Esophagus squamous epithelium (tissue), 4 donors: ENCODE data around the gene CCDC85C.

Source experiments
- CTCF ChIP-seq, 6 experiments: fragments of 450-650 bp in 4 of 6; fragments of 200-600 bp in 2 of 6; sonication (generic) in 2 of 6; IDR thresholded peaks; one replicate each; pipeline ENCODE4 v1.5.1; 2016 to 2019; ENCODE audit warnings: antibody characterized with exemption in 6 of 6, mild to moderate bottlenecking in 4 of 6, moderate library complexity in 4 of 6
- POLR2A ChIP-seq, 4 donors: fragments of 450-650 bp; IDR thresholded peaks; one replicate each; pipeline ENCODE4 v1.6.1; 2017; ENCODE audit warnings: antibody characterized with exemption in 4 of 4, mild to moderate bottlenecking in 4 of 4, moderate library complexity in 3 of 4

GRCh38 chr14:99571303-99571986, 32.6 kb downstream of the CCDC85C start:
- TF ChIP-seq CTCF (IDR thresholded peaks at IDR 0.05) (no peak), POLR2A (IDR thresholded peaks at IDR 0.05) (no peak)
